ENCODE data around the gene TMC3. TPM values are rescaled to one million over a fixed set of nuclear protein-coding genes. Genes with fewer than 3 reads are reported as not detected.
A peak's percentile ranks its signal among the peaks of the same experiment; 100 is the strongest.
"Not testable (repeated sequence)": the region's sequence is repeated elsewhere in the genome, so short reads cannot be mapped to it uniquely, and the experiment has no call there.

TMC3 gene
- not detected in 3 replicates for total RNA-seq
- long read RNA-seq, partial matches to known transcripts, result 0 of 1 reads
- long read RNA-seq, other reads (novel, unspliced or antisense), result 1 of 1 reads

- H3K4me1 Mint-ChIP-seq (ENCODE audit: low read depth), result no peaks in the 10 kb centered on the region
- peaks cover 6% of the 10 kb centered on the region for H3K27me3 Mint-ChIP-seq (ENCODE audit: low read depth)
- no peak within 1 kb of the TSS for H3K4me3 Mint-ChIP-seq (ENCODE audit: unreplicated experiment)
- no peaks in the 10 kb centered on the region for H3K9me3 Mint-ChIP-seq (ENCODE audit: low read depth)
- TF ChIP-seq, protein P1, sequence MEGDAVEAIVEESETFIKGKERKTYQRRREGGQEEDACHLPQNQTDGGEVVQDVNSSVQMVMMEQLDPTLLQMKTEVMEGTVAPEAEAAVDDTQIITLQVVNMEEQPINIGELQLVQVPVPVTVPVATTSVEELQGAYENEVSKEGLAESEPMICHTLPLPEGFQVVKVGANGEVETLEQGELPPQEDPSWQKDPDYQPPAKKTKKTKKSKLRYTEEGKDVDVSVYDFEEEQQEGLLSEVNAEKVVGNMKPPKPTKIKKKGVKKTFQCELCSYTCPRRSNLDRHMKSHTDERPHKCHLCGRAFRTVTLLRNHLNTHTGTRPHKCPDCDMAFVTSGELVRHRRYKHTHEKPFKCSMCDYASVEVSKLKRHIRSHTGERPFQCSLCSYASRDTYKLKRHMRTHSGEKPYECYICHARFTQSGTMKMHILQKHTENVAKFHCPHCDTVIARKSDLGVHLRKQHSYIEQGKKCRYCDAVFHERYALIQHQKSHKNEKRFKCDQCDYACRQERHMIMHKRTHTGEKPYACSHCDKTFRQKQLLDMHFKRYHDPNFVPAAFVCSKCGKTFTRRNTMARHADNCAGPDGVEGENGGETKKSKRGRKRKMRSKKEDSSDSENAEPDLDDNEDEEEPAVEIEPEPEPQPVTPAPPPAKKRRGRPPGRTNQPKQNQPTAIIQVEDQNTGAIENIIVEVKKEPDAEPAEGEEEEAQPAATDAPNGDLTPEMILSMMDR (IDR thresholded peaks at IDR 0.05), result no peak
- no peaks in the 10 kb centered on the region for H3K36me3 Mint-ChIP-seq (ENCODE audit: low read depth)
- H3K27ac Mint-ChIP-seq (ENCODE audit: unreplicated experiment), result no peak within 1 kb of the TSS
- no peak for DNase-seq (ENCODE audit: low spot score)
Measured at GRCh38 chr15:81373775-81374395, at the start of gene TMC3. TMC3 (minus strand) TSS chr15:81374213; CDS start chr15:81374077, 136 bp downstream.

DNA sequence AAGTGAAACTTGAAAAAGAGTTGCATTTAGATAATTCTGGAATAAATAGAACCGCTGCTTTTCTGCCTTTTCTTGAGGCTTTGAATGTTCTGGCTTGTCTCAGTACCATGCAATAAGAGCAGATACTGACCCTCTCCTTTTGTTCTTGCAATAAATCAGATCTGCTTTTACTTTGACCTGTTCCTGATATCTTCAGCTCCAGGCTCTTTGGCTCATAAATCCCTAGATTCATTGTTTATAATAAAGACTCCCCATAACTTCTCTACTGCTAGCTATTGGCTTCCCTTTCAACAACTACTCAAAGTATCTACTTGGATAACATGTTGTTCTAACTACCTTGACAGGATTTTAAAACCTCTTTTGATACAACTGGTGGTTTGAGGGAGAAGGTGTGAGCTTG, 47.4 kb upstream of the TMC3 start:
- no peaks in the 10 kb centered on the region for H3K27me3 Mint-ChIP-seq (ENCODE audit: low read depth)
- H3K36me3 Mint-ChIP-seq (ENCODE audit: low read depth), result no peaks in the 10 kb centered on the region
- TF ChIP-seq, protein P1 (IDR thresholded peaks at IDR 0.05), result no peak
- H3K4me1 Mint-ChIP-seq (ENCODE audit: low read depth), result peaks cover 14% of the 10 kb centered on the region
- H3K4me3 Mint-ChIP-seq (ENCODE audit: unreplicated experiment), result no peak overlapping the region
- no peak for DNase-seq (ENCODE audit: low spot score)
- no peak overlapping the region for H3K27ac Mint-ChIP-seq (ENCODE audit: unreplicated experiment)
- no peaks in the 10 kb centered on the region for H3K9me3 Mint-ChIP-seq (ENCODE audit: low read depth)

DNA sequence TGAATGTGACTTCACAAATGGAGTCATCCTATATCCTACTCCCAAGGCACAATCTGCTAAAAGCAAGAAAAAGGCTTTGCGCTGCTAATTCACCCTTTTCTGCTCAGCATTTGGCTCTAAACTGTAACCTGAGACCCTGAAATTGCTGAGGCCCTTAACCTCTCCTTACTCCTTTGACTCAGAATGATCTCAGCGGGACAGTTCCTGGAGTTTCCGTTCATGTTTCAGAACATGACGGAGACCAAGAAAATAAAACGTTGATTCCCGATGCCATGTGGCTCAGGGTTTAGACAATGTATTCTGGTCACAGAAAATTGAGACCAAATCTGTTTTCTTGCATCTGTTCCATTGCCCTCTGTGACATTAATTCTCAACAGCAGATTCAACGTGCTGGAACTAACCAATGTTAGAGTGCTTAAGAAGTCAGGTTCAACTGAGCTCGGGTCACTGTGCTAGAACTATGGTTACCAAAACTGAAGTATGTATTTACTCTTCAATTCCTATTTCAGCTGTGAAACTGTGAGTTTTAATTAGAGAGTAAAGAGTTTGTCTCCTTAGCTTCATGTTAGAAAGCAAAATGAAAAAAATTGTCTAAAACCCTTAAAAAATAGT, 45.4 kb upstream of the TMC3 start:
- Mint-ChIP-seq H3K9me3 (ENCODE audit: low read depth) (no peaks in the 10 kb centered on the region), H3K27ac (ENCODE audit: unreplicated experiment) (peak overlapping the region; percentile 74), H3K27me3 (ENCODE audit: low read depth) (no peaks in the 10 kb centered on the region), H3K4me3 (ENCODE audit: unreplicated experiment) (peak overlapping the region; percentile 43), H3K36me3 (ENCODE audit: low read depth) (no peaks in the 10 kb centered on the region), H3K4me1 (ENCODE audit: low read depth) (peaks cover 14% of the 10 kb centered on the region)
- no peak for DNase-seq (ENCODE audit: low spot score)
- TF ChIP-seq, protein P1 (IDR thresholded peaks at IDR 0.05), result no peak

GRCh38 chr15:81418891-81419290, 44.9 kb upstream of the TMC3 start:
- H3K9me3 Mint-ChIP-seq (ENCODE audit: low read depth), result no peaks in the 10 kb centered on the region
- no peaks in the 10 kb centered on the region for H3K36me3 Mint-ChIP-seq (ENCODE audit: low read depth)
- TF ChIP-seq, protein P1 (IDR thresholded peaks at IDR 0.05), result no peak
- DNase-seq (ENCODE audit: low spot score), result no peak
- peak overlapping the region; percentile 43 for H3K4me3 Mint-ChIP-seq (ENCODE audit: unreplicated experiment)
- peaks cover 14% of the 10 kb centered on the region for H3K4me1 Mint-ChIP-seq (ENCODE audit: low read depth)
- H3K27ac Mint-ChIP-seq (ENCODE audit: unreplicated experiment), result peak overlapping the region; percentile 74
- no peaks in the 10 kb centered on the region for H3K27me3 Mint-ChIP-seq (ENCODE audit: low read depth)

DNA sequence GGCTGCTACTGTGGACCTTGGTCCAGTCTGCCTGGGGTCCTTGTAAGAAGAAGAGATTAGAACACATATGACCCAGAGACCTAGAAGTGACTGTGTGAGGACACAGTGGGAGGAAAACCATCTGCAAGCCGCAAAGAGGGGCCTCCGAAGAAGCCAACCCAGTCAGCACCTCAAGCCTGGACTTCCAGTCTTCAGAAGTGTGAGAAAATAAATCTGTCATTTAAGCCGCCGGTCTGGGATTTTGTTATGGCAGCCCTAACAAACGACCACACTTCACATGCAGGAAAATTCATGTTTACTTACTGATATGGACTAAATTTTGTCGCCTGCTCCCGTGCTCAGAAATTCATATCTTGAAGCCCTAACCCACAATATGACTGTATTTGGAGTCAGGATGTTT, 44.4 kb upstream of the TMC3 start:
- H3K27me3 Mint-ChIP-seq (ENCODE audit: low read depth), result no peaks in the 10 kb centered on the region
- peaks cover 14% of the 10 kb centered on the region for H3K4me1 Mint-ChIP-seq (ENCODE audit: low read depth)
- no peak overlapping the region for H3K4me3 Mint-ChIP-seq (ENCODE audit: unreplicated experiment)
- H3K36me3 Mint-ChIP-seq (ENCODE audit: low read depth), result no peaks in the 10 kb centered on the region
- TF ChIP-seq, protein P1 (IDR thresholded peaks at IDR 0.05), result no peak
- H3K27ac Mint-ChIP-seq (ENCODE audit: unreplicated experiment), result no peak overlapping the region
- no peaks in the 10 kb centered on the region for H3K9me3 Mint-ChIP-seq (ENCODE audit: low read depth)
- no peak for DNase-seq (ENCODE audit: low spot score)

DNA sequence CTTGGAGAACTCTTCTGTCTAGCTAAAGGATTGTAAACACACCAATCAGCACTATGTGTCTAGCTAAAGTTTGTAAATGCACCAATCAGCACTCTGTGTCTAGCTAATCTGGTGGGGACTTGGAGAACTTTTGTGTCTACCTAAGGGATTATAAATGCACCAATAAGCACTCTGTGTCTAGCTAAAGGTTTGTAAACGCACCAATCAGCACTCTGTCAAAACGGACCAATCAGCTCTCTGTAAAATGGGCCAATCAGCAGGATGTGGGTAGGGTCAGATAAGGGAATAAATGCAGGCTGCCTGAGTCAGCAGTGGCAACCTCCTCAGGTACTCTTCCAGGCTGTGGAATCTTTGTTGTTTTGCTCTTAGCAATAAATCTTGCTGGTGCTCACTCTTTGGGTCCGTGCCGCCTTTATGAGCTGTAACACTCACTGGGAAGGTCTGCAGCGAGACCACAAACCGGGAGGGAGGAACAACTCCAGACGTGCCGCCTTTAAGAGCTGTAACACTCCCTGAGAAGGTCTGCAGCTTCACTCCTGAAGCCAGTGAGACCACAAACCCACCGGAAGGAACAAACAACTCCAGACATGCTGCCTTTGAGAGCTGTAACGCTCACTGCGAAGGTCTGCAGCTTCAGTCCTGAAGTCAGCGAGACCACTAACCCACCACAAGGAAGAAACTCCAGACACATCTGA, 40.4 kb upstream of the TMC3 start:
- DNase-seq (ENCODE audit: low spot score); H3K36me3 Mint-ChIP-seq (ENCODE audit: low read depth); H3K9me3 Mint-ChIP-seq (ENCODE audit: low read depth); H3K4me3 Mint-ChIP-seq (ENCODE audit: unreplicated experiment); H3K27ac Mint-ChIP-seq (ENCODE audit: unreplicated experiment); H3K27me3 Mint-ChIP-seq (ENCODE audit: low read depth): not testable (repeated sequence)
- H3K4me1 Mint-ChIP-seq (ENCODE audit: low read depth), result peaks cover 16% of the 10 kb centered on the region
